ENCODE results near the gene GOT1.

GOT1 gene

GRCh38 chr10:99430451-99431189 lies at the start of gene GOT1:
Gene GOT1 (minus strand): TSS chr10:99430624. CDS start chr10:99430565, 59 bp downstream.
- in situ Hi-C loops (cut with HindIII; ENCODE audit: low pct_ligation_motif_present, low pct_unique_long_range_greater_than_20kb, low sequenced_read_pairs), result loop anchor here (25.0 kb wide), 1 partner anchor 182 kb away; the partner anchor contains the start of gene SLC25A28
- peak; percentile 100 for DNase-seq

GRCh38 chr10:99470327-99470726 lies 39.9 kb upstream of the GOT1 start:
- in situ Hi-C loops (cut with HindIII; ENCODE audit: low pct_ligation_motif_present, low pct_unique_long_range_greater_than_20kb, low sequenced_read_pairs), result no loop called here
- no peak for DNase-seq

GRCh38 chr10:99467236-99467999 lies 37.0 kb upstream of the GOT1 start:
- DNase-seq, result no peak

GRCh38 chr10:99466632-99467223 lies 36.3 kb upstream of the GOT1 start:
- DNase-seq, result no peak
- in situ Hi-C loops (cut with HindIII; ENCODE audit: low pct_ligation_motif_present, low pct_unique_long_range_greater_than_20kb, low sequenced_read_pairs), result no loop called here

More at GRCh38 chr10:99467236-99467999, 37.0 kb upstream of the GOT1 start:
- in situ Hi-C loops (cut with HindIII; ENCODE audit: low pct_ligation_motif_present, low pct_unique_long_range_greater_than_20kb, low sequenced_read_pairs), result no loop called here

GRCh38 chr10:99461230-99461629 lies 30.8 kb upstream of the GOT1 start:
- DNase-seq, result peak; percentile 9
- in situ Hi-C loops (cut with HindIII; ENCODE audit: low pct_ligation_motif_present, low pct_unique_long_range_greater_than_20kb, low sequenced_read_pairs), result no loop called here

GRCh38 chr10:99460070-99460469 lies 29.6 kb upstream of the GOT1 start:
- DNase-seq, result no peak
- in situ Hi-C loops (cut with HindIII; ENCODE audit: low pct_ligation_motif_present, low pct_unique_long_range_greater_than_20kb, low sequenced_read_pairs), result no loop called here

- DNase-seq, result no peak
- in situ Hi-C loops (cut with HindIII; ENCODE audit: low pct_ligation_motif_present, low pct_unique_long_range_greater_than_20kb, low sequenced_read_pairs), result no loop called here
These were observed 28.8 kb upstream of the GOT1 start for GRCh38 chr10:99459217-99459616.

GRCh38 chr10:99457813-99458212 lies 27.4 kb upstream of the GOT1 start:
- no peak for DNase-seq
- in situ Hi-C loops (cut with HindIII; ENCODE audit: low pct_ligation_motif_present, low pct_unique_long_range_greater_than_20kb, low sequenced_read_pairs), result no loop called here

GRCh38 chr10:99456931-99457288 lies 26.5 kb upstream of the GOT1 start:
- in situ Hi-C loops (cut with HindIII; ENCODE audit: low pct_ligation_motif_present, low pct_unique_long_range_greater_than_20kb, low sequenced_read_pairs), result no loop called here
- DNase-seq, result no peak

- no peak for DNase-seq
- in situ Hi-C loops (cut with HindIII; ENCODE audit: low pct_ligation_motif_present, low pct_unique_long_range_greater_than_20kb, low sequenced_read_pairs), result no loop called here
These were observed 25.9 kb upstream of the GOT1 start for GRCh38 chr10:99456207-99456930.

- in situ Hi-C loops (cut with HindIII; ENCODE audit: low pct_ligation_motif_present, low pct_unique_long_range_greater_than_20kb, low sequenced_read_pairs), result no loop called here
- no peak for DNase-seq
These were observed 21.6 kb upstream of the GOT1 start for GRCh38 chr10:99451981-99452380.

GRCh38 chr10:99451499-99451788 lies 21.0 kb upstream of the GOT1 start:
- DNase-seq, result no peak
- in situ Hi-C loops (cut with HindIII; ENCODE audit: low pct_ligation_motif_present, low pct_unique_long_range_greater_than_20kb, low sequenced_read_pairs), result no loop called here

GRCh38 chr10:99450624-99451498 lies 20.4 kb upstream of the GOT1 start:
- in situ Hi-C loops (cut with HindIII; ENCODE audit: low pct_ligation_motif_present, low pct_unique_long_range_greater_than_20kb, low sequenced_read_pairs), result no loop called here
- DNase-seq, result no peak

- in situ Hi-C loops (cut with HindIII; ENCODE audit: low pct_ligation_motif_present, low pct_unique_long_range_greater_than_20kb, low sequenced_read_pairs), result no loop called here
- DNase-seq, result no peak
These were observed 19.7 kb upstream of the GOT1 start for GRCh38 chr10:99450156-99450555.

GRCh38 chr10:99449023-99449422 lies 18.6 kb upstream of the GOT1 start:
- DNase-seq, result no peak
- in situ Hi-C loops (cut with HindIII; ENCODE audit: low pct_ligation_motif_present, low pct_unique_long_range_greater_than_20kb, low sequenced_read_pairs), result loop anchor here (25.0 kb wide), 1 partner anchor 163 kb away; the partner anchor contains the start of gene SLC25A28

- no peak for DNase-seq
- in situ Hi-C loops (cut with HindIII; ENCODE audit: low pct_ligation_motif_present, low pct_unique_long_range_greater_than_20kb, low sequenced_read_pairs), result loop anchor here (25.0 kb wide), 1 partner anchor 168 kb away; the partner anchor contains the start of gene SLC25A28
These were observed 14.1 kb upstream of the GOT1 start for GRCh38 chr10:99444383-99445045.

- in situ Hi-C loops (cut with HindIII; ENCODE audit: low pct_ligation_motif_present, low pct_unique_long_range_greater_than_20kb, low sequenced_read_pairs), result loop anchor here (25.0 kb wide), 1 partner anchor 169 kb away; the partner anchor contains the start of gene SLC25A28
- DNase-seq, result no peak
These were observed 13.1 kb upstream of the GOT1 start for GRCh38 chr10:99443500-99443899.

All from ACHN (cell line).